Liver (tissue), 9 donors: Measurements from ENCODE around the gene TLK2. TPM values are rescaled to one million over a fixed set of nuclear protein-coding genes. Genes with fewer than 3 reads are reported as not detected.

Source experiments
- DNase-seq: peaks from one replicate; pipeline ENCODE4 v3.0.0-alpha.2; 2017; ENCODE audit warnings: low spot score
- H3K27ac ChIP-seq, 2 donors: one replicate each; pipeline ENCODE4 v1.7.0; 2013; ENCODE audit warnings: inconsistent platforms in 2 of 2, low read length in 2 of 2, control low read depth in 1 of 2, low read depth in 1 of 2, mild to moderate bottlenecking in 1 of 2
- H3K27me3 ChIP-seq, 4 donors: one replicate each; pipeline versions ENCODE4 v1.6.1 to v1.7.0; 2013; ENCODE audit warnings: low read length in 3 of 4, inconsistent platforms in 1 of 4, mild to moderate bottlenecking in 1 of 4, moderate library complexity in 1 of 4; ENCODE audit not compliant: control insufficient read depth in 4 of 4, insufficient read depth in 4 of 4
- H3K36me3 ChIP-seq, 4 donors: one replicate each; pipeline versions ENCODE4 v1.6.1 to v1.7.0; 2013; ENCODE audit warnings: low read length in 3 of 4, mild to moderate bottlenecking in 3 of 4, low read depth in 1 of 4, moderate library complexity in 1 of 4; ENCODE audit not compliant: control insufficient read depth in 4 of 4, insufficient read depth in 3 of 4
- H3K4me1 ChIP-seq, 4 donors: one replicate each; pipeline versions ENCODE4 v1.6.1 to v1.7.0; 2013; ENCODE audit warnings: low read length in 3 of 4, mild to moderate bottlenecking in 3 of 4, moderate library complexity in 1 of 4; ENCODE audit not compliant: control insufficient read depth in 4 of 4, insufficient read depth in 4 of 4
- H3K4me3 ChIP-seq, 3 donors: one replicate each; pipeline versions ENCODE4 v1.6.1 to v1.7.0; 2013; ENCODE audit warnings: low read length in 3 of 3, control low read depth in 1 of 3, low read depth in 1 of 3, mild to moderate bottlenecking in 1 of 3
- H3K9ac ChIP-seq, 2 donors: one replicate each; pipeline ENCODE4 v1.7.0; 2013; ENCODE audit warnings: low read length in 2 of 2, mild to moderate bottlenecking in 2 of 2, moderate library complexity in 2 of 2, control low read depth in 1 of 2, low read depth in 1 of 2
- H3K9me3 ChIP-seq, 4 donors: one replicate each; pipeline versions ENCODE4 v1.6.1 to v1.7.0; 2013; ENCODE audit warnings: low read length in 3 of 4; ENCODE audit not compliant: control insufficient read depth in 4 of 4
- ATF3 ChIP-seq: IDR thresholded peaks from 2 replicates; pipeline ENCODE4 v1.6.1; 2016; ENCODE audit warnings: antibody characterized with exemption
- EGR1 ChIP-seq, 2 donors: IDR thresholded peaks; 2 replicates each; pipeline ENCODE4 v1.6.1; 2016 to 2018; ENCODE audit warnings: antibody characterized with exemption in 2 of 2, low read depth in 2 of 2
- FOXA1 ChIP-seq: IDR thresholded peaks from 2 replicates; pipeline ENCODE4 v1.6.1; 2016; ENCODE audit warnings: antibody characterized with exemption
- FOXA2 ChIP-seq: IDR thresholded peaks from 2 replicates; pipeline ENCODE4 v1.6.1; 2016; ENCODE audit warnings: antibody characterized with exemption
- GABPA ChIP-seq, 2 donors: IDR thresholded peaks in 1 of 2; conservative IDR thresholded peaks in 1 of 2; 2 replicates each; pipeline ENCODE4 v1.6.1; 2016; ENCODE audit warnings: antibody characterized with exemption in 2 of 2, mild to moderate bottlenecking in 1 of 2, moderate library complexity in 1 of 2
- HNF4A ChIP-seq, 2 donors: conservative IDR thresholded peaks; 2 replicates each; pipeline ENCODE4 v1.6.1; 2016; ENCODE audit warnings: antibody characterized with exemption in 2 of 2, mild to moderate bottlenecking in 2 of 2
- HNF4G ChIP-seq: IDR thresholded peaks from 2 replicates; pipeline ENCODE4 v1.6.1; 2016; ENCODE audit warnings: antibody characterized with exemption
- JUND ChIP-seq, 2 donors: IDR thresholded peaks; 2 replicates each; pipeline ENCODE4 v1.6.1; 2016; ENCODE audit warnings: antibody characterized with exemption in 2 of 2
- MAX ChIP-seq: IDR thresholded peaks from 2 replicates; pipeline ENCODE4 v1.6.1; 2016; ENCODE audit warnings: antibody characterized with exemption
- NR2F2 ChIP-seq: IDR thresholded peaks from 2 replicates; pipeline ENCODE4 v1.6.1; 2016; ENCODE audit warnings: antibody characterized with exemption
- RAD21 ChIP-seq, 2 donors: IDR thresholded peaks; 2 replicates each; pipeline ENCODE4 v1.6.1; 2016; ENCODE audit warnings: antibody characterized with exemption in 2 of 2, mild to moderate bottlenecking in 2 of 2
- REST ChIP-seq: IDR thresholded peaks from 2 replicates; pipeline ENCODE4 v1.6.1; 2016; ENCODE audit warnings: antibody characterized with exemption, mild to moderate bottlenecking
- RXRA ChIP-seq, 2 donors: IDR thresholded peaks; 2 replicates each; pipeline ENCODE4 v1.6.1; 2017 to 2018; ENCODE audit warnings: antibody characterized with exemption in 2 of 2, mild to moderate bottlenecking in 1 of 2
- SP1 ChIP-seq: IDR thresholded peaks from 2 replicates; pipeline ENCODE4 v1.6.1; 2018; ENCODE audit warnings: antibody characterized with exemption, mild to moderate bottlenecking
- TAF1 ChIP-seq: conservative IDR thresholded peaks from 2 replicates; pipeline ENCODE4 v1.6.1; 2016; ENCODE audit warnings: antibody characterized with exemption, mild to moderate bottlenecking
- YY1 ChIP-seq: IDR thresholded peaks from 2 replicates; pipeline ENCODE4 v1.6.1; 2016; ENCODE audit warnings: antibody characterized with exemption, mild to moderate bottlenecking
- WGBS: extraction: QIAGEN DNeasy Blood & Tissue Kit; methylation state at CpG from one replicate; pipeline ENCODE4 v1.1.7; 2013; 5-methylcytosine and 5-hydroxymethylcytosine counted together
- polyA plus RNA-seq, 2 donors: library from polyadenylated mRNA; stranded (reverse) in 1 of 2; unstranded in 1 of 2; fragments of 200-250 nt in 1 of 2; fragments of >200 nt in 1 of 2; fragmentation: Nextera tagmentation in 1 of 2; extraction: Ambion mirVana in 1 of 2; gene quantifications; one replicate each; pipeline versions ENCODE4 v1.2.1 to v1.2.3, GENCODE V29; 2013 to 2015
- total RNA-seq, 2 donors: library from RNA; depleted of rRNA; stranded (reverse); fragments of >200 nt; gene quantifications; one replicate each; pipeline ENCODE4 v1.2.3, GENCODE V29; 2014
- donor health status: healthy.
- donor health status: healthy.
- donor health status: healthy.
- donor health status: healthy.
- donor health status: healthy.

Gene TLK2
- total and polyA plus RNA-seq, 4 donors, result 4.2 to 25.8 (median 14.8) TPM

GRCh38 chr17:62628831-62629555, 150.4 kb downstream of the TLK2 start:
- TF ChIP-seq ATF3 (no peak), REST (no peak), HNF4G (no peak), SP1 (no peak), RAD21 (IDR thresholded peaks at IDR 0.05) (no peak), FOXA2 (no peak), YY1 (no peak), TAF1 (no peak), HNF4A (conservative IDR thresholded peaks at IDR 0.05) (no peak), GABPA (IDR thresholded peaks at IDR 0.05 in 1 of 2, conservative IDR thresholded peaks at IDR 0.05 in 1 of 2) (no peak), FOXA1 (no peak), MAX (no peak), RXRA (IDR thresholded peaks at IDR 0.05) (no peak), JUND (IDR thresholded peaks at IDR 0.05) (no peak)

GRCh38 chr17:62629556-62630364, 151.1 kb downstream of the TLK2 start:
- Histone ChIP-seq H3K4me1 (peaks cover 6 to 21% (median 9%) of the 10 kb centered on the region in 4 donors), H3K9me3 (no peaks in the 10 kb centered on the region), H3K27ac (no peak overlapping the region), H3K9ac (no peak overlapping the region), H3K4me3 (no peak overlapping the region), H3K36me3 (no peaks in the 10 kb centered on the region), H3K27me3 (peaks cover 0 to 4% (median 0%) of the 10 kb centered on the region in 4 donors)
- no peak for DNase-seq
- TF ChIP-seq NR2F2, result no peak
- TF ChIP-seq EGR1 (IDR thresholded peaks at IDR 0.05; ENCODE audit: low read depth in 2 of 2), result no peak
- no peak for TF ChIP-seq HNF4G
- no peak for TF ChIP-seq HNF4A (conservative IDR thresholded peaks at IDR 0.05)
- no peak for TF ChIP-seq GABPA (IDR thresholded peaks at IDR 0.05 in 1 of 2, conservative IDR thresholded peaks at IDR 0.05 in 1 of 2)
- WGBS, result 71% methylated on average over 19 of the region's 19 CpGs

More at GRCh38 chr17:62628831-62629555, 150.4 kb downstream of the TLK2 start:
- 40% methylated on average over 19 of the region's 19 CpGs for WGBS
- Histone ChIP-seq H3K36me3 (no peaks in the 10 kb centered on the region), H3K27me3 (peaks cover 0 to 4% (median 0%) of the 10 kb centered on the region in 4 donors), H3K4me1 (peaks cover 6 to 21% (median 9%) of the 10 kb centered on the region in 4 donors), H3K9me3 (no peaks in the 10 kb centered on the region), H3K27ac (no peak overlapping the region), H3K4me3 (no peak overlapping the region), H3K9ac (no peak overlapping the region)
- no peak for DNase-seq
